ENCODE measurements around the gene MAD1L1. TPM values are rescaled to one million over a fixed set of nuclear protein-coding genes. Genes with fewer than 3 reads are reported as not detected.

MAD1L1 gene
- total and polyA plus RNA-seq, 2 of the 8 experiments (the other 6 are each of a cell fraction or from before 2014, with no cell fraction given) = 40.4 to 44.6 TPM

- H4K5ac ChIP-seq (ENCODE audit: insufficient read length, low read depth, low read length) = no peak overlapping the region
- no peak overlapping the region for H2BK15ac ChIP-seq (ENCODE audit: low read length)
- no peak overlapping the region for H3K9ac ChIP-seq (replicated peaks in 1 of 4; ENCODE audit: extremely low read depth in 1 of 4, low read depth in 3 of 4, low read length in 3 of 4)
- DNase-seq (ENCODE audit: low read depth in 1 of 2, low spot score in 2 of 2) (no peak), FAIRE-seq (no peak)
- no peaks in the 10 kb centered on the region for H3K9me3 ChIP-seq (ENCODE audit: insufficient read depth in 2 of 2, low read depth in 1 of 2, low read length in 1 of 2)
- CTCF ChIA-PET (ENCODE audit: partially characterized antibody) = no interaction called here
- POLR2A ChIA-PET (ENCODE audit: partially characterized antibody) = interaction anchor here (0.6 kb wide), 1 partner anchor 887 kb away, joined by 3 read pairs; no protein-coding TSS in a partner anchor
- no peak overlapping the region for H3K23ac ChIP-seq (ENCODE audit: insufficient read length)
- H3K36me3 ChIP-seq (ENCODE audit: control insufficient read depth in 2 of 4, insufficient read depth in 4 of 4, low read length in 3 of 4) = no peaks in the 10 kb centered on the region
- no peak overlapping the region for H3K4ac ChIP-seq (replicated peaks; ENCODE audit: insufficient read length, low read depth, low read length)
- H2BK20ac ChIP-seq (ENCODE audit: low read length) = no peak overlapping the region
- H2AFZ ChIP-seq (ENCODE audit: low read length) = no peak overlapping the region
- H3K14ac ChIP-seq (ENCODE audit: insufficient read length) = no peak overlapping the region
- no peak overlapping the region for H2BK5ac ChIP-seq (ENCODE audit: low read depth, low read length)
- H3K18ac ChIP-seq (ENCODE audit: extremely low read depth, low read length) = no peak overlapping the region
- no peaks in the 10 kb centered on the region for H3K27me3 ChIP-seq (replicated peaks in 1 of 4; ENCODE audit: control insufficient read depth in 3 of 4, extremely low read depth in 1 of 4, insufficient read depth in 3 of 4, low read length in 3 of 4)
- no peaks in the 10 kb centered on the region for H3K4me1 ChIP-seq (replicated peaks in 1 of 4; ENCODE audit: control insufficient read depth in 3 of 4, insufficient read depth in 4 of 4, low read length in 3 of 4)
- 94% methylated on average over 19 of the region's 19 CpGs; no CpG with 5 or more reads in 1 of the 2 experiments for WGBS, 2 experiments (ENCODE audit: extremely low coverage in 1 of 2, insufficient coverage in 1 of 2, insufficient read length in 1 of 2, insufficient replicate concordance in 2 of 2, low coverage in 1 of 2, low lambda C conversion rate in 2 of 2, missing lambda C conversion rate in 1 of 2)
- no peaks in the 10 kb centered on the region for H3K79me1 ChIP-seq (ENCODE audit: low read depth, low read length)
- no peak overlapping the region for H3K4me2 ChIP-seq (ENCODE audit: insufficient read depth in 1 of 2, low read depth in 2 of 2, low read length in 2 of 2)
- H2AK5ac ChIP-seq (ENCODE audit: low read depth, low read length) = no peak overlapping the region
- no peak overlapping the region for H3K56ac ChIP-seq (replicated peaks; ENCODE audit: insufficient read length, low read depth, low read length)
- no peak overlapping the region for H2BK120ac ChIP-seq (replicated peaks; ENCODE audit: low read depth, low read length)
- H4K91ac ChIP-seq (replicated peaks; ENCODE audit: insufficient read length, low read length) = no peak overlapping the region
- peaks cover 3 to 7% of the 10 kb centered on the region in 2 experiments for H4K20me1 ChIP-seq (replicated peaks in 1 of 2; ENCODE audit: control insufficient read depth in 1 of 2, insufficient read depth in 2 of 2, low read length in 2 of 2)
- no peak overlapping the region for H2BK12ac ChIP-seq (ENCODE audit: low read depth, low read length)
- no peaks in the 10 kb centered on the region for H3K79me2 ChIP-seq (ENCODE audit: control insufficient read depth in 1 of 2, insufficient read depth in 2 of 2, low read length in 2 of 2)
- peak overlapping the region; percentile 42; the same call in 1 of the 2 replicates for H4K8ac ChIP-seq (ENCODE audit: extremely low read depth, insufficient read depth, low read length)
- no peak overlapping the region for H3K27ac ChIP-seq (ENCODE audit: low read depth, low read length)
- no peaks in the 10 kb centered on the region for H3K23me2 ChIP-seq (ENCODE audit: low read depth, low read length)
- H3K4me3 ChIP-seq (ENCODE audit: extremely low read depth in 1 of 4, insufficient read depth in 2 of 4, low read depth in 3 of 4, low read length in 4 of 4) = no peak overlapping the region
- TF ChIP-seq HDAC2 (IDR thresholded peaks at IDR 0.05; ENCODE audit: borderline replicate concordance in 1 of 2, low read depth in 2 of 2, low read length in 2 of 2) = no peak
- TF ChIP-seq POU5F1 (IDR thresholded peaks at IDR 0.05; ENCODE audit: low read depth, low read length) = no peak
- no peak for TF ChIP-seq RFX5 (IDR thresholded peaks at IDR 0.05; ENCODE audit: borderline replicate concordance, low read depth, low read length)
- no peak for TF ChIP-seq ATF2 (IDR thresholded peaks at IDR 0.05; ENCODE audit: low read length)
- TF ChIP-seq SIX5 (IDR thresholded peaks at IDR 0.05; ENCODE audit: low read depth, low read length) = no peak
- TF ChIP-seq ZNF274 (IDR thresholded peaks at IDR 0.05; ENCODE audit: borderline replicate concordance, extremely low read depth, low read length) = no peak
- no peak for TF ChIP-seq EZH2 (IDR thresholded peaks at IDR 0.05; ENCODE audit: low read depth, low read length, severe bottlenecking)
- TF ChIP-seq TEAD4 (IDR thresholded peaks at IDR 0.05; ENCODE audit: low read depth, low read length) = no peak
- TF ChIP-seq SAP30 (IDR thresholded peaks at IDR 0.05; ENCODE audit: insufficient read depth, insufficient replicate concordance, low read length) = no peak
- no peak for TF ChIP-seq JUND (IDR thresholded peaks at IDR 0.05; ENCODE audit: low read length)
- no peak for TF ChIP-seq TAF7 (optimal IDR thresholded peaks at IDR 0.05; ENCODE audit: borderline replicate concordance, low read depth, low read length)
- no peak for TF ChIP-seq GTF2F1 (IDR thresholded peaks at IDR 0.05; ENCODE audit: borderline replicate concordance, low read depth, low read length)
- no peak for TF ChIP-seq SRF (IDR thresholded peaks at IDR 0.05; ENCODE audit: low read depth, low read length)
Measured at GRCh38 chr7:1970895-1971294, 261.9 kb downstream of the MAD1L1 start.
